ENCODE results near the gene FCN3.

Gene FCN3

DNA sequence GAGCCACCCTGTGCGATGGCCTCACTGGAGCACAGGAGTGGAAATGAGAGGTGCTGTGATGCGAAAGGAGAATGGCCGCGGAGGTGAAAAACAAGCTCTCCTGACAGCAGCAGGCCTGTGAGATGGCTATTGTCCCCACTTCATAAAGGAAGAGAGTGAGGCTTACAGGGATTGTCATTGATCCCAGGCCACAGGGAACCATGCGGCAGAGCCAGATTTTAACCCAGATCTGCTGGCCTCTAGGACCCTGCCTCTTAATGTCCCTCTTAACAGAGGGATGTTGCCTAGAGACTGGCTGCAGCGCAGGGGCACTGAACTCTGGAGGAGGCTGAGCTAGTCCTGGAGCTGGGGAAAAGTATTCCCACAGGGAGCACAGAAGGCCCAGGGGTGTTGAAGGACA, 35.9 kb downstream of the FCN3 start:
- peaks cover 21% of the 10 kb centered on the region for H3K36me3 Mint-ChIP-seq (ENCODE audit: low read depth)
- no peak overlapping the region for H3K4me3 Mint-ChIP-seq
- H3K4me1 Mint-ChIP-seq = peaks cover 30% of the 10 kb centered on the region
- TF ChIP-seq, protein P1, sequence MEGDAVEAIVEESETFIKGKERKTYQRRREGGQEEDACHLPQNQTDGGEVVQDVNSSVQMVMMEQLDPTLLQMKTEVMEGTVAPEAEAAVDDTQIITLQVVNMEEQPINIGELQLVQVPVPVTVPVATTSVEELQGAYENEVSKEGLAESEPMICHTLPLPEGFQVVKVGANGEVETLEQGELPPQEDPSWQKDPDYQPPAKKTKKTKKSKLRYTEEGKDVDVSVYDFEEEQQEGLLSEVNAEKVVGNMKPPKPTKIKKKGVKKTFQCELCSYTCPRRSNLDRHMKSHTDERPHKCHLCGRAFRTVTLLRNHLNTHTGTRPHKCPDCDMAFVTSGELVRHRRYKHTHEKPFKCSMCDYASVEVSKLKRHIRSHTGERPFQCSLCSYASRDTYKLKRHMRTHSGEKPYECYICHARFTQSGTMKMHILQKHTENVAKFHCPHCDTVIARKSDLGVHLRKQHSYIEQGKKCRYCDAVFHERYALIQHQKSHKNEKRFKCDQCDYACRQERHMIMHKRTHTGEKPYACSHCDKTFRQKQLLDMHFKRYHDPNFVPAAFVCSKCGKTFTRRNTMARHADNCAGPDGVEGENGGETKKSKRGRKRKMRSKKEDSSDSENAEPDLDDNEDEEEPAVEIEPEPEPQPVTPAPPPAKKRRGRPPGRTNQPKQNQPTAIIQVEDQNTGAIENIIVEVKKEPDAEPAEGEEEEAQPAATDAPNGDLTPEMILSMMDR (IDR thresholded peaks at IDR 0.05; ENCODE audit: unreplicated experiment in 3 of 3) = no peak
- H3K27ac Mint-ChIP-seq = peak overlapping the region in 2 of 3 experiments; percentile 13 to 81
- no peaks in the 10 kb centered on the region for H3K27me3 Mint-ChIP-seq (ENCODE audit: low read depth)
- no peaks in the 10 kb centered on the region for H3K9me3 Mint-ChIP-seq

DNA sequence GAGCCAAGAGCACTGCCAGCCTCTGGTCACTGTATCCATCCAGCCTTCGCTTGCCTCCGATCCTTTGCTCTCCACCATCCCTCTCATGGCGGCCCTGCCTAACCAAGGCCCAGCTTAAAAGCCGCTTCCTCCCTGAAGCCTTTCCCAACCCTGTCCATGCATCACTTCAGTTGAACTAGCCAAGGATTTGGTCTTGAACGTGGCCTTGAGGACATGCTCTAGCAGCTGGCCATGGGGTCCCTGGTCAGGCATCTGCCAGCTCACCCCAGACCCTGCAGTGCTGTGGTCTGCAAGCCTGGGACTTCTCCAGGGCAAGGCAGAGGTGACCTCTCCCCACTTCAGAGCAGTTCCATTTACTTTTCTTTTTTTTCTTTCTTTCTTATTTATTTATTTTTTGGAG, 37.9 kb downstream of the FCN3 start:
- no peak overlapping the region for H3K27ac Mint-ChIP-seq
- H3K9me3 Mint-ChIP-seq = no peaks in the 10 kb centered on the region
- H3K36me3 Mint-ChIP-seq (ENCODE audit: low read depth) = peaks cover 34% of the 10 kb centered on the region
- TF ChIP-seq, protein P1 (IDR thresholded peaks at IDR 0.05; ENCODE audit: unreplicated experiment in 3 of 3) = no peak
- H3K27me3 Mint-ChIP-seq (ENCODE audit: low read depth) = no peaks in the 10 kb centered on the region
- H3K4me1 Mint-ChIP-seq = peaks cover 15% of the 10 kb centered on the region
- H3K4me3 Mint-ChIP-seq = no peak overlapping the region

DNA sequence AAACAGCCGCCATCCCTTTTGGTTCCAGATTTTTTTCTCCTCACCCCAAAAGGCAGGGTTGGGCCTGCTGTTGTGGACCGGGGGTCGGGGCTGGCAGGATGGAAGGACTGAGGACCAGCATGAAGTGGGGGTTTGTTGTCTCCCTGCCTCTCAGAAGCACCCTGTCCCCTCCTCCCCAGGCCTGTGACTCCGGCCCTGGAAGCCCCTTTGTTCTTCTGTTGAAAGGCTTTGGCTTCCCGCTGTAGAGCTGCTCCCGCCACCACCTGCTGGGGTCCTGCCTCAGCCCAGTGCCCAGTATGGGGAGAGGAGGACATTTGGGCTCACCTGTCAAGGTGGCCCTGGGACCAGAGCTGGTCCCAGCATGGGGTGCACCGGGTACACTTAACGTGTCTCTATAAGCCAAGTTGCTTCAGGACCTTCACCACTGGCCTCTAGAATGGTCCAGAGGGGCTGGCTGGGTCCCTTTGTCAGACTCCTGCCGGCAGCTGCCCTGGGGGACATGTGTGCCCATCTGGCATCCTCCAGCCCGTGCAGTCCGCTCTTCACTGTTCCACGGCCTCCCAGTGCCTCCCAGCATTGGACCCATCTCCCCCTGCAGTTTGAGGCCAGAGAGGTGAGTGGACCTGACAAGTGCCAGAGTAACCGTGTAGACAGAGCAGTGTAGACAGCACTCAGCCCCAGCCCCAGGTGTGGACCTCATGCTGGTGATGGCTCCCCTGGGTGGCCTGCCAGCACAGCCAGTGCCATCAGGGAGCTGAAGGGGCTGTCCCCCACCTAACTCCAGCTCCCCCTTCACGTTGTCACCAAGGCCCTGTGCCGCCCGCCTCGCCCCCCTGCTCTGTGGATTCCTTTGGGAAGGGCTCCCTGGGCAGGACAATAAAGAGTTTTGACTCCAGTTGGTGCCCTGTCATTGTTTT, 38.9 kb downstream of the FCN3 start:
- H3K9me3 Mint-ChIP-seq = no peaks in the 10 kb centered on the region
- peaks cover 10% of the 10 kb centered on the region for H3K4me1 Mint-ChIP-seq
- H3K4me3 Mint-ChIP-seq = no peak overlapping the region
- no peaks in the 10 kb centered on the region for H3K27me3 Mint-ChIP-seq (ENCODE audit: low read depth)
- H3K36me3 Mint-ChIP-seq (ENCODE audit: low read depth) = peaks cover 36% of the 10 kb centered on the region
- TF ChIP-seq, protein P1 (IDR thresholded peaks at IDR 0.05; ENCODE audit: unreplicated experiment in 3 of 3) = no peak
- no peak overlapping the region for H3K27ac Mint-ChIP-seq

GRCh38 chr1:27333717-27334279, 40.8 kb downstream of the FCN3 start:
- no peak overlapping the region for H3K27ac Mint-ChIP-seq
- H3K9me3 Mint-ChIP-seq = no peaks in the 10 kb centered on the region
- TF ChIP-seq, protein P1 (IDR thresholded peaks at IDR 0.05; ENCODE audit: unreplicated experiment in 3 of 3) = no peak
- H3K27me3 Mint-ChIP-seq (ENCODE audit: low read depth) = no peaks in the 10 kb centered on the region
- H3K36me3 Mint-ChIP-seq (ENCODE audit: low read depth) = peaks cover 46% of the 10 kb centered on the region
- no peaks in the 10 kb centered on the region for H3K4me1 Mint-ChIP-seq
- no peak overlapping the region for H3K4me3 Mint-ChIP-seq

- Mint-ChIP-seq H3K4me3 (no peak overlapping the region), H3K9me3 (no peaks in the 10 kb centered on the region), H3K27ac (no peak overlapping the region), H3K4me1 (peaks cover 5% of the 10 kb centered on the region), H3K27me3 (ENCODE audit: low read depth) (no peaks in the 10 kb centered on the region), H3K36me3 (ENCODE audit: low read depth) (peaks cover 56% of the 10 kb centered on the region)
- TF ChIP-seq, protein P1 (IDR thresholded peaks at IDR 0.05; ENCODE audit: unreplicated experiment in 3 of 3) = peak; percentile 77 to 84 (median 78)
These were observed 41.9 kb downstream of the FCN3 start for GRCh38 chr1:27332536-27333281.

Measured in nephron (organoid).